ENCODE results near the gene ALOX5AP.

Gene ALOX5AP

DNA sequence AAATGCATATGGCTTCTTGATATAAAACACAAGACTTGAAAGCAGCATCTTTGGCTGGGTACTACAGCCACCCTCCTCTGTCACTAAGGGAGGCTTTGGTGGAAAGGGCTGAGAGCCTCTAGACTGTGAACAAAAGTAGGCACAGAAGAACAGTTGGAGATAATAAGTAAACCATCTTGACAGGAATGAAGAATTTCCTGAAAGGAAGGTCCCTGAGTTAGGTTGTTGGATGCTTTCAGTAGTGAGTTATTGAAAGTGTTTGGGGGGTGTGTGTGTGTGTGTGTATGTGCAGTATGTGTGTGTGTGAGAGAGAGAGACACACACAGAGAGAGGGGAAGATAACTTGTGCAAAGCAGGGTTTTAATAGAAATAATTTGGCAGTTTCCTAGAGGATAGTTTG is 38.2 kb downstream of the ALOX5AP start:
- DNase-seq, result no peak

GRCh38 chr13:30774214-30774730 is 38.9 kb downstream of the ALOX5AP start:
- no peak for DNase-seq

DNA sequence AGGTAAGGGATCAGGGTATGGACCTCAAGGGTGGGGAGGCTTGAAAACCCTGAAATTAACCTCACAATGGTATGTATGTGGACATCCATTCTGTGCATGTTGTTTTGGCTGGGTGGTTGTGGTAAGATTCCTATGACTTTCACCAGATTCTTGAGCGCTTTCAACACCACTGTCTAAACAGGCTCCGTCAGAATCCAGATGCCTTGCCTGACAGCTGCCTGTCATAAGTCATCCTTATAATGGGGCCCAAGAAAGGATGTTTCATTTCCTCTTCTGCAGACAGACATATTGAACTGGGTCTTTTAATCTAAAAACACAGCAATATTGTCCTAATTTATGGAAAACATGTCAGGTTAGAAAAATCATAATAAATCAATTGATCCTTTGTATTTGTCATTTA is 41.3 kb downstream of the ALOX5AP start:
- DNase-seq, result no peak

GRCh38 chr13:30779016-30779415 is 43.7 kb downstream of the ALOX5AP start:
- no peak for DNase-seq

DNA sequence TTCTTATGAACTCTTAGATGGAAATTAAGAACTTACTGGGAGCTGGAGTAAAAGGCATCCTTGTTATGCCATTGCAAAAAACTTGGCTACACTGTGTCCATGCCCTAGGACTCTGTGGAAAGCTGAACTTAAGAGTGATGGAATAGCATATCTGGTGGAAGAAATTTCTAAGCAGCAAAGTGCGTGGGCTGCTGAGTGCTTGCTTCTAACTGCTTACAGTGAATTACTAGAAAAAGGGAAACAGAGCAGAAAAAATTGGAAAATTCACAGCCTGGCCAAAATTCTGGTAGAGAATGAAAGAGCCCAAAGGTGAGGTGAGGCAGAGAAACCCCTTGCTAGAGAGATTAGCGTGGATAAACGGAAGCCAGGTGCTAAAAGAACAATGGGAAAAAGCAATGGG is 44.3 kb downstream of the ALOX5AP start:
- DNase-seq, result no peak

GRCh38 chr13:30780338-30780981 is 45.1 kb downstream of the ALOX5AP start:
- no peak for DNase-seq

GRCh38 chr13:30785191-30785850 is 50.0 kb downstream of the ALOX5AP start:
- no peak for DNase-seq

- DNase-seq, result no peak
Measured at GRCh38 chr13:30786648-30787047, 51.3 kb downstream of the ALOX5AP start.

GRCh38 chr13:30787738-30788525 is 52.6 kb downstream of the ALOX5AP start:
- no peak for DNase-seq

DNA sequence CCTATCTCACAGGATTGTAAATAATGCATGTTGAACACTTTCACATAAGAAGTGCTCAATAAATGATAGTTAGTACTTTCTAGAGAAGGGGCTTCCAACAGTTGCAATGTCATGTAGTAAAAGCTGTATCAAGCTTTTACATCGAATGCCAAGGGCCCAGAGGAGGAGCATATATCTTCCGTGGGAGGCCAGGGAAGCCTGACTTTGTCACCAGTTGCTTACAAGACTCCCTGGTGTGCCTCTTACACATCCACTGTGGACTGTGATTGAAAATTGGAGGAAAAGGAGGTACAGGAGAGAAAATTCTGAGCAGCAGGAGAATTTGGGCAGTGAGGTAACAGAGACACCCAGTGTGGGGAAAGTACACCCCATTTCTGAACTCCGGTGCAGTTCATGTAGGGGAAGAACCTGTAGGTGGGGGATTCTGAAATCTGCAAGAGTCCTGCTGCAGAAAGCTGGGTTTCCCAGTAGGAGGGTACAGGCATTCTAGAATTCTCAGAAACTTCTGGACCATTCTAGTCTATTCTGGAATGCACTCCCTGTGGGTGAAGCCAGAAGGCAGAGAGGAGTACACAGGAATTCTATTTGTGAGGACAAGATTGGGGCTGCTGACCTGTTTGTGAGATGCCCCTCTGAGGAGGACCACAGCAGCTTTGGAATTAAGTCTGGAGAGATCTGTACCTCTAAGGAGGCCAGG is 54.0 kb downstream of the ALOX5AP start:
- no peak for DNase-seq

DNA sequence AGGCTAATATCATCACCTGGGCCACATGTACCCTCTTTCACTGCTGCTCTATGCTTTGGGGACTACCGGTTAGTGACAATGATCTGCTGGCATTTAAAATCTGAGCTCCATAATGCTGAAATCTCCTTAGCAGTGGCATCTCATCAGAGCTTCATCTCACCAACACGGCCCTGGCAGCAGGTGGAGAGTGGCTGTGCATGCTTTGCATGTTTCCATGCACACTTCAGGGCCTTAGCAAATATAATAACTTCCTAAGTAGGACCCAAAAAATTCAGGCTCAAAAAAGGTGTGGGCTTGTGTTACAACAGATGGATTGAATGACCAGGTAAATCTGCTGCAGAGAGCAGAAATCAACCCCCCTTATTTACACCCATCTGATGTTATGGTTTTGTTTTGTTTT is 55.2 kb downstream of the ALOX5AP start:
- no peak for DNase-seq

- DNase-seq, result no peak
Measured at GRCh38 chr13:30791354-30792001, 56.1 kb downstream of the ALOX5AP start.

GRCh38 chr13:30792285-30793000 is 57.1 kb downstream of the ALOX5AP start:
- no peak for DNase-seq

DNA sequence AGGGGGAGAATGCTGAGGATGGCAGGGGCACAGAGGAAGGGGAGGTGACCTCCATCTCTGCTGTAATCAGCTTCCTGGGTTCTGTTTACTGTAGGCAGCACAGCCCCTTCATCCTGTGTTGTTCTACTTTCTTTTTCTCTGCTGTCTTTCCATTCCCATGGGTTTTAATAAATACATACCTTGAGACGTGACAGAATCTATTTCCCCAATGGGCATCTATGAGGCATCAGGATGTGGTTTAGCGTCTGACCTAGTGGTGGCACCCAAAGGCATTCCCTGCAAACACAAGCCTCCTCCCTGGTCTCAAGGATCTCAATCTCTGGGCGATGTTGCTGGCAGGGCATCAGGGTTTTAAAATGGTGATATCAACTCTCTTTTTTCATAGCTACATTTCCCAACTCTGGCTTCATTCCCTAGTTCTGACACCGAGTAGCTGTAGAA is 60.8 kb downstream of the ALOX5AP start:
- no peak for DNase-seq

- no peak for DNase-seq
Measured at GRCh38 chr13:30796631-30797601, 61.6 kb downstream of the ALOX5AP start.

DNA sequence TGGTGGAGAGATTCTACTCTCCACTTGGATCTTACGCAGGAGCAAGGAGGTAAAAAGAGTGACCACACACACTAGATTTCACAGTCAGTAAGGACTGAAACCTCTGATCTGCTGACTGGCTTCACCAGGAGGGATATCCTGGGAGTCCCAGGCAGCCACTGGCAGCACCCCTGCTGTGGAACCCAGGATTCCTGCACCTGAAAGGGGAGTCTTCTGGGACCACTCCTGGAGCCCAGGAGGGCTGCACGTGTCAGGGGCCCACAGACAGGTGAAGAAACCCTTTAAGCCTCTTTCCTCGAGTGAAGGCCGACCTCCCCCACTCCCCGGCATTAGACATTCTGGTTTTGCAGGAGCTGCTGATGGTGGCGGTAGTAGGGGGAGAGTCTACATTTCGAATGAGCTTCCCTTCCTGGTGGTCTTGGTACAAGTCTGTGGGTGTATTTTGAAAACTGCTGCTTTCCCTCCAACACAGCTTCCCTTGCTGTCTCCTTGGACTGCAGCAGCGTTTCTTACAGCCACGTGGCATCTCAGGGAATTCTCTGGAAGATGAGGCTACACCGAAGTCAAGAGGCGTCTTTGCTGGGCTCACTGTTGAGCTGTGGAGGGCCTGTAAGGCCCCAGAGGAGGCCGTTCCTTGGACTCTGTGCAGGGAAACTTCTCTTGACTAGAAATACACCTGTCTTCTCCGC is 62.6 kb downstream of the ALOX5AP start:
- no peak for DNase-seq

- DNase-seq, result no peak
Measured at GRCh38 chr13:30798776-30799355, 63.5 kb downstream of the ALOX5AP start.

GRCh38 chr13:30799356-30799824 is 64.0 kb downstream of the ALOX5AP start:
- DNase-seq, result no peak

DNA sequence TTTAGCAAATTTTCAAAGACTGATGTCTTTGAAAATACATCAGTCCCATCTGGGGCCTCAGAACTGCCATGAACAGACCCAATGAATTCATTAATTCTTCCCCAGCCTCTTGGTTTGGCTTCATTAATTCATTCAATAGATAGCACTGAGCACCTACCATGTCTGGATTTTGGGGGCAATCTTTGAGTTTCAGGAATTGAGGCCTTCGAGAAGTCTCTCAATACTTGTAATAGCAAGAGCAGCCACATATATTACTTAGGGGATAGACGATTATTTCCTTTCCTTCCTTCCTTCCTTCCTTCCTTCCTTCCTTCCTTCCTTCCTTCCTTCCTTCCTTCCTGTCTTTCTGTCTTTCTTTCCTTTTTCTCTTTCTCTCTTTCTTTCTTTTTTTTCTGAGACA is 64.8 kb downstream of the ALOX5AP start:
- no peak for DNase-seq

- no peak for DNase-seq
Measured at GRCh38 chr13:30802501-30802900, 67.2 kb downstream of the ALOX5AP start.
